Transverse colon (tissue), 4 donors: ENCODE measurements around the gene WFDC1. TPM values are rescaled to one million over a fixed set of nuclear protein-coding genes. Genes with fewer than 3 reads are reported as not detected.

ENCODE experiments used
- DNase-seq: peaks from one replicate; pipeline ENCODE4 v3.0.0-alpha.2; 2019
- H3K27ac ChIP-seq, 4 donors: fragments of 200-600 bp; sonication (generic); 2 replicates each; pipeline ENCODE4 v1.5.1; 2016 to 2018; ENCODE audit warnings: inconsistent platforms in 4 of 4
- H3K27me3 ChIP-seq: fragments of 200-600 bp; sonication (generic); 2 replicates; pipeline ENCODE4 v1.5.1; 2017; ENCODE audit warnings: inconsistent platforms
- H3K36me3 ChIP-seq, 4 donors: fragments of 200-600 bp; sonication (generic); 2 replicates each; pipeline ENCODE4 v1.5.1; 2017 to 2019; ENCODE audit warnings: inconsistent platforms in 4 of 4
- H3K4me1 ChIP-seq, 4 donors: fragments of 200-600 bp; sonication (generic); 2 replicates each; pipeline ENCODE4 v1.5.1; 2017 to 2020; ENCODE audit warnings: inconsistent platforms in 4 of 4
- H3K4me3 ChIP-seq, 4 donors: fragments of 200-600 bp; sonication (generic); 1 replicate in 1 of 4; 2 replicates in 3 of 4; pipeline versions ENCODE4 v1.5.1 to v1.6.1; 2017 to 2019; ENCODE audit warnings: inconsistent platforms in 4 of 4
- H3K9me3 ChIP-seq, 2 donors: fragments of 200-600 bp; sonication (generic); 2 replicates each; pipeline ENCODE4 v1.5.1; 2017 to 2019; ENCODE audit warnings: inconsistent platforms in 2 of 2
- CTCF ChIP-seq, 5 experiments: fragments of 200-600 bp in 3 of 5; fragments of 450-650 bp in 2 of 5; sonication (generic) in 3 of 5; IDR thresholded peaks; 1 replicate in 2 of 5; 2 replicates in 3 of 5; pipeline ENCODE4 v1.5.1; 2016 to 2017; ENCODE audit warnings: antibody characterized with exemption in 5 of 5, inconsistent platforms in 3 of 5, mild to moderate bottlenecking in 2 of 5, moderate library complexity in 1 of 5
- EP300 ChIP-seq: sonication (generic); formaldehyde crosslinking; IDR thresholded peaks from one replicate; pipeline ENCODE4 v1.6.1; 2017; ENCODE audit warnings: antibody characterized with exemption, low read depth
- POLR2A ChIP-seq: fragments of 450-650 bp; IDR thresholded peaks from one replicate; pipeline ENCODE4 v1.6.1; 2016; ENCODE audit warnings: antibody characterized with exemption, mild to moderate bottlenecking, moderate library complexity
- POLR2AphosphoS5 ChIP-seq, 3 donors: sonication (generic); formaldehyde crosslinking; IDR thresholded peaks; one replicate each; pipeline ENCODE4 v1.6.1; 2016; ENCODE audit warnings: antibody characterized with exemption in 3 of 3
- WGBS, 2 donors: methylation state at CpG; one replicate each; pipeline ENCODE4 v1.1.5; 2018; ENCODE audit warnings: low coverage in 1 of 2; 5-methylcytosine and 5-hydroxymethylcytosine counted together
- in situ Hi-C, 4 donors: fragments of 200-750 bp; cut with MboI; loops; one replicate each; pipeline versions ENCODE4 v1.15.0 to v1.15.1; 2017; ENCODE audit warnings: low sequenced_read_pairs in 3 of 4, low pct_ligation_motif_present in 1 of 4, low pct_unique_long_range_greater_than_20kb in 1 of 4
- intact Hi-C: fragments of 100-400 bp; cut with DNase I; formaldehyde crosslinking; loops from one replicate; pipeline ENCODE4 v1.15.1; 2023; ENCODE audit warnings: low total_unique reads
- total RNA-seq, 4 donors: library from RNA; depleted of rRNA; stranded (reverse); fragments of >200 nt; gene quantifications; one replicate each; pipeline ENCODE4 v1.1.0, GENCODE V29; 2016

WFDC1 gene
- total RNA-seq, 4 donors from 2014 or later: 5.6 to 91.3 (median 7.0) TPM

GRCh38 chr16:84255050-84255810, 39.4 kb upstream of the WFDC1 start:
- Histone ChIP-seq H3K4me3 (no peak overlapping the region), H3K9me3 (no peaks in the 10 kb centered on the region), H3K27me3 (peaks cover 13% of the 10 kb centered on the region), H3K4me1 (no peaks in the 10 kb centered on the region), H3K36me3 (no peaks in the 10 kb centered on the region), H3K27ac (no peak overlapping the region)
- intact Hi-C loops: no loop called here
- DNase-seq: no peak
- TF ChIP-seq EP300 (no peak), CTCF (IDR thresholded peaks at IDR 0.05) (no peak), POLR2AphosphoS5 (IDR thresholded peaks at IDR 0.05) (no peak), POLR2A (no peak)
- in situ Hi-C loops: no loop called here
- 90 to 91% methylated on average over 1 to 4 of the region's 4 CpGs for WGBS, 2 donors

- DNase-seq: no peak
- Histone ChIP-seq H3K36me3 (no peaks in the 10 kb centered on the region), H3K27me3 (peaks cover 13% of the 10 kb centered on the region), H3K4me3 (no peak overlapping the region), H3K9me3 (no peaks in the 10 kb centered on the region), H3K4me1 (no peaks in the 10 kb centered on the region), H3K27ac (no peak overlapping the region)
- in situ Hi-C loops: no loop called here
- intact Hi-C loops: no loop called here
- no peak for TF ChIP-seq POLR2A
- no peak for TF ChIP-seq CTCF (IDR thresholded peaks at IDR 0.05)
- no peak for TF ChIP-seq POLR2AphosphoS5 (IDR thresholded peaks at IDR 0.05)
- TF ChIP-seq EP300: no peak
- WGBS, 2 donors: 79 to 89% methylated on average over 5 to 11 of the region's 11 CpGs
Observed at GRCh38 chr16:84258266-84258665, 36.4 kb upstream of the WFDC1 start.

- Histone ChIP-seq H3K27me3 (peaks cover 13% of the 10 kb centered on the region), H3K27ac (no peak overlapping the region), H3K4me3 (no peak overlapping the region), H3K9me3 (no peaks in the 10 kb centered on the region), H3K4me1 (no peaks in the 10 kb centered on the region), H3K36me3 (no peaks in the 10 kb centered on the region)
- in situ Hi-C loops (no loop called here), intact Hi-C loops (no loop called here)
- DNase-seq: no peak
- no peak for TF ChIP-seq POLR2A
- no peak for TF ChIP-seq CTCF (IDR thresholded peaks at IDR 0.05)
- TF ChIP-seq POLR2AphosphoS5 (IDR thresholded peaks at IDR 0.05): no peak
- no peak for TF ChIP-seq EP300
- WGBS, 2 donors: 92 to 94% methylated on average over 3 of the region's 3 CpGs
Observed at GRCh38 chr16:84259691-84260090, 35.0 kb upstream of the WFDC1 start.

GRCh38 chr16:84260766-84261554, 33.7 kb upstream of the WFDC1 start:
- Histone ChIP-seq H3K27ac (no peak overlapping the region), H3K4me3 (no peak overlapping the region), H3K27me3 (peaks cover 7% of the 10 kb centered on the region), H3K4me1 (no peaks in the 10 kb centered on the region), H3K9me3 (no peaks in the 10 kb centered on the region), H3K36me3 (no peaks in the 10 kb centered on the region)
- in situ Hi-C loops (no loop called here), intact Hi-C loops (no loop called here)
- no peak for DNase-seq
- TF ChIP-seq POLR2AphosphoS5 (IDR thresholded peaks at IDR 0.05) (no peak), CTCF (IDR thresholded peaks at IDR 0.05) (no peak), EP300 (no peak), POLR2A (no peak)
- WGBS, 2 donors: 80 to 84% methylated on average over 1 to 22 of the region's 23 CpGs
